KMS-11 (cell line): Measurements from ENCODE around the gene TTC4.

Source experiments
- H2AFZ ChIP-seq: fragments of 200-600 bp; sonication (generic); 2 replicates; pipeline ENCODE4 v1.6.1; 2016; ENCODE audit warnings: antibody characterized with exemption, mixed run types, low read depth
- H3K27ac ChIP-seq: fragments of 200-600 bp; sonication (generic); 2 replicates; pipeline ENCODE4 v1.6.1; 2016; ENCODE audit warnings: mild to moderate bottlenecking, mixed run types
- H3K27me3 ChIP-seq: fragments of 200-600 bp; sonication (generic); 2 replicates; pipeline ENCODE4 v1.6.1; 2017; ENCODE audit warnings: mild to moderate bottlenecking, low read depth, mixed run types, moderate library complexity; ENCODE audit not compliant: insufficient read depth
- H3K36me3 ChIP-seq: fragments of 200-600 bp; sonication (generic); 2 replicates; pipeline ENCODE4 v1.6.1; 2017; ENCODE audit warnings: mild to moderate bottlenecking, mixed run types; ENCODE audit not compliant: insufficient read depth
- H3K4me1 ChIP-seq: fragments of 200-600 bp; sonication (generic); 2 replicates; pipeline ENCODE4 v1.6.1; 2016; ENCODE audit warnings: mild to moderate bottlenecking, low read depth, mixed run types; ENCODE audit not compliant: poor library complexity, severe bottlenecking
- H3K4me2 ChIP-seq: fragments of 200-600 bp; sonication (generic); 2 replicates; pipeline ENCODE4 v1.7.0; 2016; ENCODE audit warnings: mild to moderate bottlenecking, mixed run types
- H3K4me3 ChIP-seq: fragments of 200-600 bp; sonication (generic); IDR thresholded peaks from 2 replicates; pipeline ENCODE4 v1.6.1; 2017; ENCODE audit warnings: low read depth, low read length, mixed read lengths; ENCODE audit not compliant: insufficient read depth
- H3K79me2 ChIP-seq: fragments of 200-600 bp; sonication (generic); 2 replicates; pipeline ENCODE4 v1.6.1; 2016; ENCODE audit warnings: low read depth, mixed run types; ENCODE audit not compliant: insufficient read depth
- H3K9ac ChIP-seq: fragments of 200-600 bp; sonication (generic); 2 replicates; pipeline ENCODE4 v1.6.1; 2016; ENCODE audit warnings: mild to moderate bottlenecking, mixed run types
- H4K20me1 ChIP-seq: fragments of 200-600 bp; sonication (generic); 2 replicates; pipeline ENCODE4 v1.6.1; 2016; ENCODE audit warnings: mild to moderate bottlenecking, mixed run types; ENCODE audit not compliant: insufficient read depth
- CTCF ChIP-seq: fragments of 200-600 bp; sonication (generic); conservative IDR thresholded peaks from 2 replicates; pipeline ENCODE4 v1.6.1; 2017; ENCODE audit warnings: low read depth, mild to moderate bottlenecking, antibody characterized with exemption, low read length, moderate library complexity, mixed read lengths

The TTC4 gene

GRCh38 chr1:54698346-54698745, 17.3 kb upstream of the TTC4 start:
- H3K79me2 ChIP-seq, result no peaks in the 10 kb centered on the region
- H3K4me1 ChIP-seq, result no peaks in the 10 kb centered on the region
- no peak overlapping the region for H3K9ac ChIP-seq
- no peak overlapping the region for H3K4me2 ChIP-seq
- no peak for TF ChIP-seq CTCF
- no peaks in the 10 kb centered on the region for H3K27me3 ChIP-seq
- H3K4me3 ChIP-seq, result no peak overlapping the region
- H3K36me3 ChIP-seq, result no peaks in the 10 kb centered on the region
- H4K20me1 ChIP-seq, result no peaks in the 10 kb centered on the region
- no peak overlapping the region for H3K27ac ChIP-seq
- no peak overlapping the region for H2AFZ ChIP-seq

GRCh38 chr1:54699936-54700525, 15.6 kb upstream of the TTC4 start:
- Histone ChIP-seq H4K20me1 (no peaks in the 10 kb centered on the region), H3K9ac (no peak overlapping the region), H3K4me1 (no peaks in the 10 kb centered on the region), H3K4me2 (no peak overlapping the region), H3K27ac (no peak overlapping the region), H3K4me3 (no peak overlapping the region), H2AFZ (no peak overlapping the region), H3K27me3 (no peaks in the 10 kb centered on the region), H3K79me2 (no peaks in the 10 kb centered on the region), H3K36me3 (no peaks in the 10 kb centered on the region)
- no peak for TF ChIP-seq CTCF

GRCh38 chr1:54701066-54701465, 14.6 kb upstream of the TTC4 start:
- TF ChIP-seq CTCF, result no peak
- Histone ChIP-seq H3K4me3 (no peak overlapping the region), H3K4me1 (no peaks in the 10 kb centered on the region), H3K79me2 (no peaks in the 10 kb centered on the region), H3K36me3 (no peaks in the 10 kb centered on the region), H2AFZ (no peak overlapping the region), H3K9ac (no peak overlapping the region), H3K27me3 (no peaks in the 10 kb centered on the region), H3K27ac (no peak overlapping the region), H3K4me2 (no peak overlapping the region), H4K20me1 (no peaks in the 10 kb centered on the region)

- no peaks in the 10 kb centered on the region for H3K79me2 ChIP-seq
- H3K4me3 ChIP-seq, result no peak overlapping the region
- H2AFZ ChIP-seq, result no peak overlapping the region
- H3K4me2 ChIP-seq, result no peak overlapping the region
- H3K4me1 ChIP-seq, result no peaks in the 10 kb centered on the region
- H3K9ac ChIP-seq, result no peak overlapping the region
- no peaks in the 10 kb centered on the region for H3K27me3 ChIP-seq
- no peaks in the 10 kb centered on the region for H3K36me3 ChIP-seq
- H3K27ac ChIP-seq, result no peak overlapping the region
- no peaks in the 10 kb centered on the region for H4K20me1 ChIP-seq
- TF ChIP-seq CTCF, result no peak
These were observed 13.7 kb upstream of the TTC4 start for GRCh38 chr1:54701996-54702395.

GRCh38 chr1:54703471-54703870, 12.2 kb upstream of the TTC4 start:
- Histone ChIP-seq H3K4me1 (no peaks in the 10 kb centered on the region), H4K20me1 (no peaks in the 10 kb centered on the region), H3K27ac (no peak overlapping the region), H3K4me2 (no peak overlapping the region), H3K9ac (no peak overlapping the region), H3K4me3 (no peak overlapping the region), H3K36me3 (no peaks in the 10 kb centered on the region), H2AFZ (no peak overlapping the region), H3K27me3 (no peaks in the 10 kb centered on the region), H3K79me2 (no peaks in the 10 kb centered on the region)
- no peak for TF ChIP-seq CTCF
